AG09319 (cell line): ENCODE results near the gene ZNF883.

Experiments
- DNase-seq: peaks from one replicate; pipeline ENCODE4 v3.0.0-alpha.2; 2010; ENCODE audit warnings: low read depth; ENCODE audit errors: extremely low read depth
- CTCF ChIP-seq: IDR thresholded peaks from 2 replicates; pipeline ENCODE4 v1.5.1; 2011; ENCODE audit warnings: low read depth, mild to moderate bottlenecking, inconsistent platforms, low read length, moderate library complexity

The ZNF883 gene

GRCh38 chr9:113018247-113018646 is 6.3 kb upstream of the ZNF883 start:
- no peak for DNase-seq
- no peak for TF ChIP-seq CTCF

- TF ChIP-seq CTCF = no peak
- DNase-seq = no peak
These were observed 500 bp upstream of the ZNF883 start for GRCh38 chr9:113012492-113012891.

- no peak for DNase-seq
- TF ChIP-seq CTCF = no peak
These were observed 6.2 kb downstream of the ZNF883 start for GRCh38 chr9:113005777-113006176.

- DNase-seq = no peak
- TF ChIP-seq CTCF = no peak
These were observed 14.6 kb downstream of the ZNF883 start for GRCh38 chr9:112997236-112997941.

GRCh38 chr9:112971415-112971814 is 40.6 kb downstream of the ZNF883 start:
- no peak for DNase-seq
- TF ChIP-seq CTCF = peak; percentile 24

- DNase-seq = no peak
- no peak for TF ChIP-seq CTCF
These were observed 41.1 kb downstream of the ZNF883 start for GRCh38 chr9:112970939-112971338.

GRCh38 chr9:112969730-112970129 is 42.3 kb downstream of the ZNF883 start:
- no peak for DNase-seq
- TF ChIP-seq CTCF = no peak
